Liver (tissue), 9 donors: ENCODE results near the gene ARNT2. TPM values are rescaled to one million over a fixed set of nuclear protein-coding genes. Genes with fewer than 3 reads are reported as not detected.

Source experiments
- DNase-seq: peaks from one replicate; pipeline ENCODE4 v3.0.0-alpha.2; 2017; ENCODE audit warnings: low spot score
- H3K27ac ChIP-seq, 2 donors: one replicate each; pipeline ENCODE4 v1.7.0; 2013; ENCODE audit warnings: inconsistent platforms in 2 of 2, low read length in 2 of 2, control low read depth in 1 of 2, low read depth in 1 of 2, mild to moderate bottlenecking in 1 of 2
- H3K27me3 ChIP-seq, 4 donors: one replicate each; pipeline versions ENCODE4 v1.6.1 to v1.7.0; 2013; ENCODE audit warnings: low read length in 3 of 4, inconsistent platforms in 1 of 4, mild to moderate bottlenecking in 1 of 4, moderate library complexity in 1 of 4; ENCODE audit not compliant: control insufficient read depth in 4 of 4, insufficient read depth in 4 of 4
- H3K36me3 ChIP-seq, 4 donors: one replicate each; pipeline versions ENCODE4 v1.6.1 to v1.7.0; 2013; ENCODE audit warnings: low read length in 3 of 4, mild to moderate bottlenecking in 3 of 4, low read depth in 1 of 4, moderate library complexity in 1 of 4; ENCODE audit not compliant: control insufficient read depth in 4 of 4, insufficient read depth in 3 of 4
- H3K4me1 ChIP-seq, 4 donors: one replicate each; pipeline versions ENCODE4 v1.6.1 to v1.7.0; 2013; ENCODE audit warnings: low read length in 3 of 4, mild to moderate bottlenecking in 3 of 4, moderate library complexity in 1 of 4; ENCODE audit not compliant: control insufficient read depth in 4 of 4, insufficient read depth in 4 of 4
- H3K4me3 ChIP-seq, 3 donors: one replicate each; pipeline versions ENCODE4 v1.6.1 to v1.7.0; 2013; ENCODE audit warnings: low read length in 3 of 3, control low read depth in 1 of 3, low read depth in 1 of 3, mild to moderate bottlenecking in 1 of 3
- H3K9ac ChIP-seq, 2 donors: one replicate each; pipeline ENCODE4 v1.7.0; 2013; ENCODE audit warnings: low read length in 2 of 2, mild to moderate bottlenecking in 2 of 2, moderate library complexity in 2 of 2, control low read depth in 1 of 2, low read depth in 1 of 2
- H3K9me3 ChIP-seq, 4 donors: one replicate each; pipeline versions ENCODE4 v1.6.1 to v1.7.0; 2013; ENCODE audit warnings: low read length in 3 of 4; ENCODE audit not compliant: control insufficient read depth in 4 of 4
- CTCF ChIP-seq: fragments of 150-350 bp; IDR thresholded peaks from 2 replicates; pipeline ENCODE4 v1.5.1; 2017; ENCODE audit warnings: improper control_type of control experiment, low read depth, low read length; ENCODE audit not compliant: missing input control
- EGR1 ChIP-seq, 2 donors: IDR thresholded peaks; 2 replicates each; pipeline ENCODE4 v1.6.1; 2016 to 2018; ENCODE audit warnings: antibody characterized with exemption in 2 of 2, low read depth in 2 of 2
- FOXA1 ChIP-seq: IDR thresholded peaks from 2 replicates; pipeline ENCODE4 v1.6.1; 2016; ENCODE audit warnings: antibody characterized with exemption
- GABPA ChIP-seq, 2 donors: IDR thresholded peaks in 1 of 2; conservative IDR thresholded peaks in 1 of 2; 2 replicates each; pipeline ENCODE4 v1.6.1; 2016; ENCODE audit warnings: antibody characterized with exemption in 2 of 2, mild to moderate bottlenecking in 1 of 2, moderate library complexity in 1 of 2
- HNF4A ChIP-seq, 2 donors: conservative IDR thresholded peaks; 2 replicates each; pipeline ENCODE4 v1.6.1; 2016; ENCODE audit warnings: antibody characterized with exemption in 2 of 2, mild to moderate bottlenecking in 2 of 2
- HNF4G ChIP-seq: IDR thresholded peaks from 2 replicates; pipeline ENCODE4 v1.6.1; 2016; ENCODE audit warnings: antibody characterized with exemption
- JUND ChIP-seq, 2 donors: IDR thresholded peaks; 2 replicates each; pipeline ENCODE4 v1.6.1; 2016; ENCODE audit warnings: antibody characterized with exemption in 2 of 2
- MAX ChIP-seq: IDR thresholded peaks from 2 replicates; pipeline ENCODE4 v1.6.1; 2016; ENCODE audit warnings: antibody characterized with exemption
- NR2F2 ChIP-seq: IDR thresholded peaks from 2 replicates; pipeline ENCODE4 v1.6.1; 2016; ENCODE audit warnings: antibody characterized with exemption
- RAD21 ChIP-seq, 2 donors: IDR thresholded peaks; 2 replicates each; pipeline ENCODE4 v1.6.1; 2016; ENCODE audit warnings: antibody characterized with exemption in 2 of 2, mild to moderate bottlenecking in 2 of 2
- REST ChIP-seq: IDR thresholded peaks from 2 replicates; pipeline ENCODE4 v1.6.1; 2016; ENCODE audit warnings: antibody characterized with exemption, mild to moderate bottlenecking
- RXRA ChIP-seq, 2 donors: IDR thresholded peaks; 2 replicates each; pipeline ENCODE4 v1.6.1; 2017 to 2018; ENCODE audit warnings: antibody characterized with exemption in 2 of 2, mild to moderate bottlenecking in 1 of 2
- SP1 ChIP-seq: IDR thresholded peaks from 2 replicates; pipeline ENCODE4 v1.6.1; 2018; ENCODE audit warnings: antibody characterized with exemption, mild to moderate bottlenecking
- TAF1 ChIP-seq: conservative IDR thresholded peaks from 2 replicates; pipeline ENCODE4 v1.6.1; 2016; ENCODE audit warnings: antibody characterized with exemption, mild to moderate bottlenecking
- YY1 ChIP-seq: IDR thresholded peaks from 2 replicates; pipeline ENCODE4 v1.6.1; 2016; ENCODE audit warnings: antibody characterized with exemption, mild to moderate bottlenecking
- WGBS: extraction: QIAGEN DNeasy Blood & Tissue Kit; methylation state at CpG from one replicate; pipeline ENCODE4 v1.1.7; 2013; 5-methylcytosine and 5-hydroxymethylcytosine counted together
- polyA plus RNA-seq, 2 donors: library from polyadenylated mRNA; stranded (reverse) in 1 of 2; unstranded in 1 of 2; fragments of 200-250 nt in 1 of 2; fragments of >200 nt in 1 of 2; fragmentation: Nextera tagmentation in 1 of 2; extraction: Ambion mirVana in 1 of 2; gene quantifications; one replicate each; pipeline versions ENCODE4 v1.2.1 to v1.2.3, GENCODE V29; 2013 to 2015
- total RNA-seq, 2 donors: library from RNA; depleted of rRNA; stranded (reverse); fragments of >200 nt; gene quantifications; one replicate each; pipeline ENCODE4 v1.2.3, GENCODE V29; 2014
- TF ChIP-seq, protein P1 (sequence below): IDR thresholded peaks from 2 replicates; pipeline ENCODE4 v1.6.1; 2016; ENCODE audit warnings: antibody characterized with exemption
- TF ChIP-seq, protein P2 (sequence below): IDR thresholded peaks from 2 replicates; pipeline ENCODE4 v1.6.1; 2016; ENCODE audit warnings: antibody characterized with exemption
- donor health status: healthy.
- donor health status: healthy.
- donor health status: healthy.
- donor health status: healthy.
- donor health status: healthy.

The ARNT2 gene
- total and polyA plus RNA-seq, 4 donors = 0.17 to 0.92 (median 0.54) TPM

DNA sequence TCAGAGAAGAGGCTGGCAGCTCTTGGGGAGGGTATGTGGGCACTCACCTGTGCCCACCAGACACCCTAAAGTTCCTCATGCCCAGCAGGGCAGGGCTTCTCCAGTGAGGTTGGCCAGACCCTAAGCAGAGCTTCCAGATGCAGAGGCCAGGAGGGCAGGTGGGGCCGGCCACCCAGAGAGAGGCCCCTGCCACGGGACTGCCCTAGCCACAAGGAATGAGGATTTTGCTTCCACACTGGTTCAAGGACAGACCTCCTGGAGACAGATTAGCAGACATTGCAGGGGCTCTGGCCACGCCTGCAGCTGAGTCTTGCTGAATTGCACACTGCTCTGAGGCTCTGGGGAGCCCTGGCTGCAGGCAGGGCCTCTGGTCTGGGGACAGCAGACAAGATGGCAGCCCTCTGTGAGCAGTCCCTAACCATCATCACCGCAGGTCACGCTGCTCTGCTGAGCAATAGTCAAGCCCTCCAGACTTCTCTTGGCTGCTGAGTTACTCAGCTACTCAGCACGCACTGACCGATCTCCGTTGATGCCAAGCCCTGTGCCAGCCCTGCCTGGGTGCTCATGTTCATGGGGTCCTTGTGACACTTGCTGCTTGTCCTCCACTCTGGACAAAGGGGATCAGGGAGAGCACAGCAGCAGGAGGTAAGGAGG is 173.5 kb downstream of the ARNT2 start:
- H3K36me3 ChIP-seq = no peaks in the 10 kb centered on the region
- H3K4me3 ChIP-seq = no peak overlapping the region
- DNase-seq = no peak
- TF ChIP-seq RXRA (IDR thresholded peaks at IDR 0.05) (no peak), HNF4A (conservative IDR thresholded peaks at IDR 0.05) (no peak), HNF4G (no peak), RAD21 (IDR thresholded peaks at IDR 0.05) (no peak), JUND (IDR thresholded peaks at IDR 0.05) (no peak), REST (no peak), TAF1 (no peak), NR2F2 (no peak), MAX (no peak), FOXA1 (no peak), EGR1 (IDR thresholded peaks at IDR 0.05; ENCODE audit: low read depth in 2 of 2) (no peak), SP1 (no peak), GABPA (IDR thresholded peaks at IDR 0.05 in 1 of 2, conservative IDR thresholded peaks at IDR 0.05 in 1 of 2) (no peak), CTCF (no peak), YY1 (no peak)
- TF ChIP-seq, protein P1, sequence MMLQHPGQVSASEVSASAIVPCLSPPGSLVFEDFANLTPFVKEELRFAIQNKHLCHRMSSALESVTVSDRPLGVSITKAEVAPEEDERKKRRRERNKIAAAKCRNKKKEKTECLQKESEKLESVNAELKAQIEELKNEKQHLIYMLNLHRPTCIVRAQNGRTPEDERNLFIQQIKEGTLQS = no peak
- TF ChIP-seq, protein P2, sequence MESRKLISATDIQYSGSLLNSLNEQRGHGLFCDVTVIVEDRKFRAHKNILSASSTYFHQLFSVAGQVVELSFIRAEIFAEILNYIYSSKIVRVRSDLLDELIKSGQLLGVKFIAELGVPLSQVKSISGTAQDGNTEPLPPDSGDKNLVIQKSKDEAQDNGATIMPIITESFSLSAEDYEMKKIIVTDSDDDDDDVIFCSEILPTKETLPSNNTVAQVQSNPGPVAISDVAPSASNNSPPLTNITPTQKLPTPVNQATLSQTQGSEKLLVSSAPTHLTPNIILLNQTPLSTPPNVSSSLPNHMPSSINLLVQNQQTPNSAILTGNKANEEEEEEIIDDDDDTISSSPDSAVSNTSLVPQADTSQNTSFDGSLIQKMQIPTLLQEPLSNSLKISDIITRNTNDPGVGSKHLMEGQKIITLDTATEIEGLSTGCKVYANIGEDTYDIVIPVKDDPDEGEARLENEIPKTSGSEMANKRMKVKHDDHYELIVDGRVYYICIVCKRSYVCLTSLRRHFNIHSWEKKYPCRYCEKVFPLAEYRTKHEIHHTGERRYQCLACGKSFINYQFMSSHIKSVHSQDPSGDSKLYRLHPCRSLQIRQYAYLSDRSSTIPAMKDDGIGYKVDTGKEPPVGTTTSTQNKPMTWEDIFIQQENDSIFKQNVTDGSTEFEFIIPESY = no peak
- 93% methylated on average over 8 of the region's 8 CpGs for WGBS
- H3K27me3 ChIP-seq = no peaks in the 10 kb centered on the region
- no peaks in the 10 kb centered on the region for H3K4me1 ChIP-seq
- no peak overlapping the region for H3K9ac ChIP-seq
- no peak overlapping the region for H3K27ac ChIP-seq
- H3K9me3 ChIP-seq = no peaks in the 10 kb centered on the region
